Esophagus squamous epithelium (tissue), 4 donors: ENCODE measurements around the gene ZNF263.

Source experiments
- CTCF ChIP-seq, 6 experiments: fragments of 450-650 bp in 4 of 6; fragments of 200-600 bp in 2 of 6; sonication (generic) in 2 of 6; IDR thresholded peaks; one replicate each; pipeline ENCODE4 v1.5.1; 2016 to 2019; ENCODE audit warnings: antibody characterized with exemption in 6 of 6, mild to moderate bottlenecking in 4 of 6, moderate library complexity in 4 of 6
- POLR2A ChIP-seq, 4 donors: fragments of 450-650 bp; IDR thresholded peaks; one replicate each; pipeline ENCODE4 v1.6.1; 2017; ENCODE audit warnings: antibody characterized with exemption in 4 of 4, mild to moderate bottlenecking in 4 of 4, moderate library complexity in 3 of 4

- TF ChIP-seq CTCF (IDR thresholded peaks at IDR 0.05) = peak in 3 of 6 experiments; percentile 20 to 30 (median 30)
- peak in 2 of 4 donors; percentile 69 to 79 for TF ChIP-seq POLR2A (IDR thresholded peaks at IDR 0.05)
These were observed 22.1 kb downstream of the ZNF263 start, which contains the start of the genes TIGD7 and ZNF75A for GRCh38 chr16:3305109-3306068.
